NCI-H2107 (cell line): ENCODE results near the gene GCGR.
"Not testable (repeated sequence)": the region's sequence is repeated elsewhere in the genome, so short reads cannot be mapped to it uniquely, and the experiment has no call there.

Source experiments
- DNase-seq: peaks from one replicate; lab custom pipeline; 2025; lab: John Stamatoyannopoulos, UW

Gene GCGR

GRCh38 chr17:81832608-81833159 is 28.7 kb downstream of the GCGR start:
- no peak for DNase-seq

- DNase-seq: peak; percentile 94
These were observed 29.4 kb downstream of the GCGR start, which contains the start of gene MCRIP1 for GRCh38 chr17:81833160-81833920. MCRIP1 (minus strand) TSS chr17:81833291; CDS start chr17:81824506, 8,785 bp downstream.

GRCh38 chr17:81833921-81834830 is 30.2 kb downstream of the GCGR start:
- no peak for DNase-seq

- no peak for DNase-seq
These were observed 30.9 kb downstream of the GCGR start, which contains the start of gene PPP1R27 for GRCh38 chr17:81834831-81835267. PPP1R27 (minus strand) TSS chr17:81835050; CDS start chr17:81834953, 97 bp downstream.

- no peak for DNase-seq
These were observed 33.7 kb downstream of the GCGR start for GRCh38 chr17:81837641-81838040.

- no peak for DNase-seq
These were observed 34.9 kb downstream of the GCGR start for GRCh38 chr17:81838753-81839255.

GRCh38 chr17:81839301-81839700 is 35.4 kb downstream of the GCGR start:
- DNase-seq: no peak

- DNase-seq: not testable (repeated sequence)
These were observed 36.1 kb downstream of the GCGR start for GRCh38 chr17:81840059-81840458.

GRCh38 chr17:81840826-81841778 is 37.2 kb downstream of the GCGR start:
- no peak for DNase-seq

GRCh38 chr17:81841866-81842265 is 37.9 kb downstream of the GCGR start:
- no peak for DNase-seq

- DNase-seq: no peak
These were observed 38.4 kb downstream of the GCGR start for GRCh38 chr17:81842378-81842724.

- no peak for DNase-seq
These were observed 39.0 kb downstream of the GCGR start for GRCh38 chr17:81842725-81843504.

- no peak for DNase-seq
These were observed 39.9 kb downstream of the GCGR start for GRCh38 chr17:81843713-81844326.

GRCh38 chr17:81844327-81844851 is 40.4 kb downstream of the GCGR start:
- no peak for DNase-seq

GRCh38 chr17:81844887-81845286 is 40.9 kb downstream of the GCGR start:
- no peak for DNase-seq

- no peak for DNase-seq
These were observed 41.4 kb downstream of the GCGR start for GRCh38 chr17:81845361-81845760.

GRCh38 chr17:81845881-81846742 is 42.2 kb downstream of the GCGR start:
- DNase-seq: no peak
